Measurements from ENCODE around the gene TRAK2. TPM values are rescaled to one million over a fixed set of nuclear protein-coding genes. Genes with fewer than 3 reads are reported as not detected.

TRAK2 gene
- total RNA-seq, 1 experiment from 2014 or later: 9.4 TPM

DNA sequence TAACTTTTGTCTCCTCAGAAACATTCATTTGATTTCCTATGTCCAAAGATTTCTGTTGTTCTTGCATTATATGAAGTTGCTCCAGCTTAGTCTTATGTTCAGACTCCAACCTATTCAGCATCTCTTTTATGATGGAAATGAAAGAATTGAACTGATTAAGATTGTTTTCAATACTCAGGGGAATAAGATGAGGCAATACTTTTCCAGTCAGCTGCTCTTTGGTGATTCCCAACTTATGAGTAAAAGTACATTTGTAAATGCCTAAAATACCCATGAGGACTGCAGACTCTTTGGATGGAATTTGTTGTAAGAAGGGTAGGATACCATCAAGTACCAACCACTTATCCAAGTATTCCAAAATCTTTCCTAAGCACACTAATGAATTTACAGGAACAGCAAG lies 39.8 kb downstream of the TRAK2 start:
- Histone ChIP-seq H3K9me3 (ENCODE audit: low read length) (no peaks in the 10 kb centered on the region), H4K20me1 (ENCODE audit: low read length) (no peaks in the 10 kb centered on the region), H3K9ac (ENCODE audit: low read length) (no peak overlapping the region), H3K36me3 (ENCODE audit: low read depth, low read length) (no peaks in the 10 kb centered on the region), H3K4me1 (ENCODE audit: insufficient read depth, low read length) (peaks cover 4% of the 10 kb centered on the region), H3K4me3 (ENCODE audit: low read length) (no peak overlapping the region), H2AFZ (ENCODE audit: low read length) (no peak overlapping the region), H3K9me2 (replicated peaks; ENCODE audit: low read length) (no peaks in the 10 kb centered on the region), H3K27me3 (ENCODE audit: low read length) (no peaks in the 10 kb centered on the region), H3F3A (ENCODE audit: low read length, unreplicated experiment) (no peaks in the 10 kb centered on the region), H3K4me2 (ENCODE audit: low read length) (no peak overlapping the region), H3K79me2 (ENCODE audit: low read length) (no peaks in the 10 kb centered on the region), H3K27ac (ENCODE audit: low read length) (no peak overlapping the region)
- no peak for ATAC-seq
- BruUV-seq (replicated peaks): no TSS peak
- intact Hi-C loops (cut with micrococcal nuclease): no loop called here
- CTCF ChIA-PET: no interaction called here
- DNase-seq: no peak
- no peak for TF ChIP-seq EZH2 (IDR thresholded peaks at IDR 0.05; ENCODE audit: low read length, unreplicated experiment)
- TF ChIP-seq, protein P1, sequence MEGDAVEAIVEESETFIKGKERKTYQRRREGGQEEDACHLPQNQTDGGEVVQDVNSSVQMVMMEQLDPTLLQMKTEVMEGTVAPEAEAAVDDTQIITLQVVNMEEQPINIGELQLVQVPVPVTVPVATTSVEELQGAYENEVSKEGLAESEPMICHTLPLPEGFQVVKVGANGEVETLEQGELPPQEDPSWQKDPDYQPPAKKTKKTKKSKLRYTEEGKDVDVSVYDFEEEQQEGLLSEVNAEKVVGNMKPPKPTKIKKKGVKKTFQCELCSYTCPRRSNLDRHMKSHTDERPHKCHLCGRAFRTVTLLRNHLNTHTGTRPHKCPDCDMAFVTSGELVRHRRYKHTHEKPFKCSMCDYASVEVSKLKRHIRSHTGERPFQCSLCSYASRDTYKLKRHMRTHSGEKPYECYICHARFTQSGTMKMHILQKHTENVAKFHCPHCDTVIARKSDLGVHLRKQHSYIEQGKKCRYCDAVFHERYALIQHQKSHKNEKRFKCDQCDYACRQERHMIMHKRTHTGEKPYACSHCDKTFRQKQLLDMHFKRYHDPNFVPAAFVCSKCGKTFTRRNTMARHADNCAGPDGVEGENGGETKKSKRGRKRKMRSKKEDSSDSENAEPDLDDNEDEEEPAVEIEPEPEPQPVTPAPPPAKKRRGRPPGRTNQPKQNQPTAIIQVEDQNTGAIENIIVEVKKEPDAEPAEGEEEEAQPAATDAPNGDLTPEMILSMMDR (conservative IDR thresholded peaks at IDR 0.05; ENCODE audit: low read depth, low read length): no peak
- no peak for TF ChIP-seq EZH2phosphoT487 (IDR thresholded peaks at IDR 0.05; ENCODE audit: borderline replicate concordance, low read length)
- POLR2A ChIA-PET (ENCODE audit: unreplicated experiment): no interaction called here

DNA sequence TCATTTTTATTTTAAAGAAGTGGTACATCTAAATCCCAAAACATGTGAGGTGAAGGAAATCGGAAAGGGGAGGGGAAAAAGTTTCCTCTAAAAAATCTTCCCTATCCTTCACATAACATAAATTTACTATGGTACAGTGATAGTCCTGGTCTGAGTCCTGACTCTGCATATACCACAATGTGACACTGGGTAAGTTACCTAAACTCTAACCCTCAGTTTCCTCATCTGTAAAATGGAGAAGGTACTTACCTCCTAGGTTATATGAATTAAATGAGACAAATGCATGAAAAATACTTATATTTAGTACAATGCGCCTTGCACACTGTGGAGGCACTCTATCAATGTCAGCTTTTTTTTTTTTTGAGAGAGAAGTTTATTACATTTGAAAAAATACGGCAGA lies 42.3 kb downstream of the TRAK2 start:
- H4K20me1 ChIP-seq (ENCODE audit: low read length): no peaks in the 10 kb centered on the region
- H3K9ac ChIP-seq (ENCODE audit: low read length): no peak overlapping the region
- H3K27me3 ChIP-seq (ENCODE audit: low read length): no peaks in the 10 kb centered on the region
- no peak overlapping the region for H2AFZ ChIP-seq (ENCODE audit: low read length)
- H3K4me2 ChIP-seq (ENCODE audit: low read length): no peak overlapping the region
- no peaks in the 10 kb centered on the region for H3K36me3 ChIP-seq (ENCODE audit: low read depth, low read length)
- H3K4me1 ChIP-seq (ENCODE audit: insufficient read depth, low read length): peaks cover 8% of the 10 kb centered on the region
- no TSS peak for BruUV-seq (replicated peaks)
- ChIA-PET POLR2A (ENCODE audit: unreplicated experiment) (no interaction called here), CTCF (no interaction called here)
- H3K4me3 ChIP-seq (ENCODE audit: low read length): no peak overlapping the region
- no peaks in the 10 kb centered on the region for H3K9me2 ChIP-seq (replicated peaks; ENCODE audit: low read length)
- ATAC-seq: no peak
- no peaks in the 10 kb centered on the region for H3K79me2 ChIP-seq (ENCODE audit: low read length)
- no peaks in the 10 kb centered on the region for H3F3A ChIP-seq (ENCODE audit: low read length, unreplicated experiment)
- H3K9me3 ChIP-seq (ENCODE audit: low read length): no peaks in the 10 kb centered on the region
- intact Hi-C loops (cut with micrococcal nuclease): no loop called here
- H3K27ac ChIP-seq (ENCODE audit: low read length): no peak overlapping the region
- TF ChIP-seq, protein P1 (conservative IDR thresholded peaks at IDR 0.05; ENCODE audit: low read depth, low read length): no peak
- TF ChIP-seq EZH2 (IDR thresholded peaks at IDR 0.05; ENCODE audit: low read length, unreplicated experiment) (no peak), EZH2phosphoT487 (IDR thresholded peaks at IDR 0.05; ENCODE audit: borderline replicate concordance, low read length) (no peak)
- no peak for DNase-seq

GRCh38 chr2:201407265-201407664 lies 44.0 kb downstream of the TRAK2 start:
- Histone ChIP-seq H3F3A (ENCODE audit: low read length, unreplicated experiment) (no peaks in the 10 kb centered on the region), H3K27me3 (ENCODE audit: low read length) (no peaks in the 10 kb centered on the region), H3K4me3 (ENCODE audit: low read length) (no peak overlapping the region), H3K36me3 (ENCODE audit: low read depth, low read length) (no peaks in the 10 kb centered on the region), H3K4me2 (ENCODE audit: low read length) (no peak overlapping the region), H2AFZ (ENCODE audit: low read length) (no peak overlapping the region), H3K9me2 (replicated peaks; ENCODE audit: low read length) (no peaks in the 10 kb centered on the region), H3K79me2 (ENCODE audit: low read length) (no peaks in the 10 kb centered on the region), H3K4me1 (ENCODE audit: insufficient read depth, low read length) (peaks cover 8% of the 10 kb centered on the region), H3K27ac (ENCODE audit: low read length) (no peak overlapping the region), H3K9ac (ENCODE audit: low read length) (no peak overlapping the region), H3K9me3 (ENCODE audit: low read length) (no peaks in the 10 kb centered on the region), H4K20me1 (ENCODE audit: low read length) (no peaks in the 10 kb centered on the region)
- ChIA-PET CTCF (no interaction called here), POLR2A (ENCODE audit: unreplicated experiment) (no interaction called here)
- TF ChIP-seq, protein P1 (conservative IDR thresholded peaks at IDR 0.05; ENCODE audit: low read depth, low read length): no peak
- TF ChIP-seq EZH2 (IDR thresholded peaks at IDR 0.05; ENCODE audit: low read length, unreplicated experiment) (no peak), EZH2phosphoT487 (IDR thresholded peaks at IDR 0.05; ENCODE audit: borderline replicate concordance, low read length) (no peak)
- ATAC-seq (peak; percentile 50; the same call in 1 of the 2 replicates), DNase-seq (no peak)
- intact Hi-C loops (cut with micrococcal nuclease): no loop called here
- no TSS peak for BruUV-seq (replicated peaks)
